AG10803 (cell line): ENCODE measurements around the gene KLF3.

Source experiments
- DNase-seq: peaks from one replicate; pipeline ENCODE4 v3.0.0; 2010; ENCODE audit warnings: low read depth
- H3K4me3 ChIP-seq: 2 replicates; pipeline ENCODE4 v1.5.1; 2011; ENCODE audit warnings: mild to moderate bottlenecking, low read length, control low read depth
- TF ChIP-seq, protein P1 (sequence below): conservative IDR thresholded peaks from 2 replicates; pipeline ENCODE4 v1.5.1; 2011; ENCODE audit warnings: mild to moderate bottlenecking, low read length, control low read depth, inconsistent platforms

The KLF3 gene

GRCh38 chr4:38738940-38739803 is 75.2 kb downstream of the KLF3 start:
- no peak for DNase-seq
- H3K4me3 ChIP-seq = no peak overlapping the region
- TF ChIP-seq, protein P1, sequence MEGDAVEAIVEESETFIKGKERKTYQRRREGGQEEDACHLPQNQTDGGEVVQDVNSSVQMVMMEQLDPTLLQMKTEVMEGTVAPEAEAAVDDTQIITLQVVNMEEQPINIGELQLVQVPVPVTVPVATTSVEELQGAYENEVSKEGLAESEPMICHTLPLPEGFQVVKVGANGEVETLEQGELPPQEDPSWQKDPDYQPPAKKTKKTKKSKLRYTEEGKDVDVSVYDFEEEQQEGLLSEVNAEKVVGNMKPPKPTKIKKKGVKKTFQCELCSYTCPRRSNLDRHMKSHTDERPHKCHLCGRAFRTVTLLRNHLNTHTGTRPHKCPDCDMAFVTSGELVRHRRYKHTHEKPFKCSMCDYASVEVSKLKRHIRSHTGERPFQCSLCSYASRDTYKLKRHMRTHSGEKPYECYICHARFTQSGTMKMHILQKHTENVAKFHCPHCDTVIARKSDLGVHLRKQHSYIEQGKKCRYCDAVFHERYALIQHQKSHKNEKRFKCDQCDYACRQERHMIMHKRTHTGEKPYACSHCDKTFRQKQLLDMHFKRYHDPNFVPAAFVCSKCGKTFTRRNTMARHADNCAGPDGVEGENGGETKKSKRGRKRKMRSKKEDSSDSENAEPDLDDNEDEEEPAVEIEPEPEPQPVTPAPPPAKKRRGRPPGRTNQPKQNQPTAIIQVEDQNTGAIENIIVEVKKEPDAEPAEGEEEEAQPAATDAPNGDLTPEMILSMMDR = no peak

- no peak overlapping the region for H3K4me3 ChIP-seq
- no peak for DNase-seq
- TF ChIP-seq, protein P1 = no peak
These were observed 76.3 kb downstream of the KLF3 start for GRCh38 chr4:38740303-38740702.

- TF ChIP-seq, protein P1 = no peak
- no peak overlapping the region for H3K4me3 ChIP-seq
- DNase-seq = peak; percentile 46
These were observed 79.9 kb downstream of the KLF3 start for GRCh38 chr4:38743866-38744265.

GRCh38 chr4:38745881-38746280 is 81.9 kb downstream of the KLF3 start:
- no peak overlapping the region for H3K4me3 ChIP-seq
- no peak for DNase-seq
- TF ChIP-seq, protein P1 = no peak

DNA sequence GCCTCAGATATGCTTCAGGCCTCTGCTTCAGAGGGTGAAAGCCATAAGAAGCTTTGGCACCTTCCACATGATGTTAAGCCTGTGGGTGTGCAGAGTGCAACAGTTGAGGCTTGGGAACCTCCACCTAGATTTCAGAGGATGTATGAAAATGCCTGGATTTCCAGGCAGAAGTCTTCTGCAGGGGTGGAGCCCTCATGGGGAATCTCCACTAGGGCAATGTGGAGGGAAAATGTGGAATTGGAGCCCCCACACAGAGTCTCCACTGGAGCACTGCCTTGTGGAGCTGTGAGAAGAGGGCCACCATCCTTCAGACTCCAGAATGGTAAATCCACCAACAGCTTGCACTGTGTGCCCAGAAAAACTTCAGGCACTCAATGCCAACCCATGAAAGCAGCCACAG is 83.6 kb downstream of the KLF3 start:
- no peak for DNase-seq
- H3K4me3 ChIP-seq = no peak overlapping the region
- TF ChIP-seq, protein P1 = no peak

DNA sequence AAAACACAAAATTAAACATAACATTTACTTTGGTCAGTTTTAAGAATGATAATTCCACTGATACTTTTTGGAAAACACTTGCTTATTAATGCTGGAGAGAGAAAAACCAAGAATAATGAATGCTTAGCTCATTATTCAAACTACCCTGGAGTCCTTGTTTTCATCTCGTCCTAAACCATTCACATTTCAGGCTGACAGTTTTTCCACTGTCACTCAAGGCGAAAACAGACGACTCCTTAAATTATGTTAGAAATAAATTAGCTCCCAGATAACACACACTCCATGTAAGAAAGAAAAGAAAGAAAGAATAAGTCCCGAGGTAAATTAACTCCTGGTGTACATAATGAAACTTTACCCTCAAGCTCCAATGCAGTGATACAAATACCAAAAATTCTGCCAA is 85.3 kb downstream of the KLF3 start:
- DNase-seq = no peak
- TF ChIP-seq, protein P1 = no peak
- H3K4me3 ChIP-seq = no peak overlapping the region
